ENCODE results near the gene UPF1. TPM values are rescaled to one million over a fixed set of nuclear protein-coding genes. Genes with fewer than 3 reads are reported as not detected.

UPF1 gene
- total and polyA plus RNA-seq, 11 donors, result 27.5 to 84.4 (median 38.3) TPM

DNA sequence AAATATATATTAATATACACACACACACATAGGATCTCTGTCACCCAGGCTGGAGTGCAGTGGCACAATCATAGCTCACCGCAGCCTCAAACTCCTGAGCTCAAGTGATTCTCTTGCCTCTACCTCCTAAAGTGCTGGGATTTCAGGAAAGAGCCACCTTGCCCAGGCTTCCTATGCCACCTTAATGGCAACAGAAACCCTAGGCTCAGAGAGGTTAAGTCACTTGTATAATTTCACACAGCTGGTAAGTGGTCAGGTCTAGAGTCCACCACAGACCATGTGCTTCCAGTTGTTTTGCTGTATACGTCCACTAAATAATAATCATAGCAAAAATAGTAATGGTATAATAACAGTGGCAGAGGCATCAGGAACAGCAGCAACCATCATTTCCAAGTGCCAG, 1.3 kb upstream of the UPF1 start:
- no peaks in the 10 kb centered on the region for H3K27me3 ChIP-seq
- H3K4me1 ChIP-seq, result peaks cover 4 to 32% (median 24%) of the 10 kb centered on the region in 12 donors
- H3K36me3 ChIP-seq, result peaks cover 0 to 14% (median 5%) of the 10 kb centered on the region in 9 donors
- H3K9me3 ChIP-seq, result peaks cover 0 to 23% (median 10%) of the 10 kb centered on the region in 12 donors
- DNase-seq, result no peak
- 85 to 91% (median 88%) methylated on average over 2 of the region's 2 CpGs for WGBS, 4 donors
- TF ChIP-seq, protein P1, sequence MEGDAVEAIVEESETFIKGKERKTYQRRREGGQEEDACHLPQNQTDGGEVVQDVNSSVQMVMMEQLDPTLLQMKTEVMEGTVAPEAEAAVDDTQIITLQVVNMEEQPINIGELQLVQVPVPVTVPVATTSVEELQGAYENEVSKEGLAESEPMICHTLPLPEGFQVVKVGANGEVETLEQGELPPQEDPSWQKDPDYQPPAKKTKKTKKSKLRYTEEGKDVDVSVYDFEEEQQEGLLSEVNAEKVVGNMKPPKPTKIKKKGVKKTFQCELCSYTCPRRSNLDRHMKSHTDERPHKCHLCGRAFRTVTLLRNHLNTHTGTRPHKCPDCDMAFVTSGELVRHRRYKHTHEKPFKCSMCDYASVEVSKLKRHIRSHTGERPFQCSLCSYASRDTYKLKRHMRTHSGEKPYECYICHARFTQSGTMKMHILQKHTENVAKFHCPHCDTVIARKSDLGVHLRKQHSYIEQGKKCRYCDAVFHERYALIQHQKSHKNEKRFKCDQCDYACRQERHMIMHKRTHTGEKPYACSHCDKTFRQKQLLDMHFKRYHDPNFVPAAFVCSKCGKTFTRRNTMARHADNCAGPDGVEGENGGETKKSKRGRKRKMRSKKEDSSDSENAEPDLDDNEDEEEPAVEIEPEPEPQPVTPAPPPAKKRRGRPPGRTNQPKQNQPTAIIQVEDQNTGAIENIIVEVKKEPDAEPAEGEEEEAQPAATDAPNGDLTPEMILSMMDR (IDR thresholded peaks at IDR 0.05), result no peak
- no peak for TF ChIP-seq POLR2A (IDR thresholded peaks at IDR 0.05)
- H3K27ac ChIP-seq, result no peak overlapping the region
- ATAC-seq, result no peak
- intact Hi-C loops (cut with DNase I), result loop anchor here in 4 of 10 donors (5.0 to 10.0 kb wide), 3 partner anchors 143 to 148 kb away; partner anchors contain the start of gene CRTC1 (in 3 of the 4)
- H3K4me3 ChIP-seq, result no peak overlapping the region

DNA sequence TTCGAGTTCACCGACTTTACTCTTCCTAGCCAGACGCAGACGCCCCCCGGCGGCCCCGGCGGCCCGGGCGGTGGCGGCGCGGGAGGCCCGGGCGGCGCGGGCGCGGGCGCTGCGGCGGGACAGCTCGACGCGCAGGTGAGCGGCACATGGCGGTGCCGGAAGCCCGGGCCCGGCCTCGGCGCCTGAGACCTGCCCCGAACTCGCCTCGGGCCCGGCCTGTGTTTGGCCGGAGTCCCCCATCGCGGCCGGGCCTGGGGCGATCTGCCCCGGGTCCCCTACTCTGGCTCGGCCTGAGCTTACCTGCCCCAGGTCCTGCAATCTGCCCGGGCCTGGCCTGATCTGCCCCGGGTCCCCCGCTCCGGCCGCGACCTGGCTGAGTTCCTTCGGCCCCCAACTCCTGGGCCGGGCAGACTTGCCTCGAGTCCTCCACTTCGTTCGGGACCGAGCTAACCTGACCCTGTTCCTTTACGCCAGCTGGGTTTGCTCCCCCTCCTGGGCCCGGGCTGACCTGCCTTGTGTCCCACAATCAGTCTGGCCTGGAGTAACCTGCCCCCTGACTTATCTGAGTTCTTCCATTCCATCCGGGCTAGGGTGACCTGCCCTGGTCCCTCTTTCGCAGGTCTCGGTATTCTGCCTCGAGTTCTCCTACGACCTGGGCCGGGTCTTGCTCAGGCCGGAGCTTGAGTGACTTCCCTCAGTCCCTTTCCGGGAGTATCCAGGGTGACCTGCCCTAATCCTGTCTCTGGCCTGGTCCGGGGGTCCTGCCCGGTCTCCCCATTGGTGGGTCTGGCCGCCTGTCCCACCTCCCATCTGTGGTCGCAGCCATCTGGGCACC, 764 bp downstream of the UPF1 start:
- peak overlapping the region; percentile 62 to 95 (median 86) for H3K27ac ChIP-seq
- intact Hi-C loops (cut with DNase I), result loop anchor here in 4 of 10 donors (5.0 to 10.0 kb wide), 3 partner anchors 145 to 150 kb away; partner anchors contain the start of gene CRTC1 (in 3 of the 4)
- WGBS, 4 donors, result 0 to 1% (median 0%) methylated on average over 14 to 69 of the region's 69 CpGs

DNA sequence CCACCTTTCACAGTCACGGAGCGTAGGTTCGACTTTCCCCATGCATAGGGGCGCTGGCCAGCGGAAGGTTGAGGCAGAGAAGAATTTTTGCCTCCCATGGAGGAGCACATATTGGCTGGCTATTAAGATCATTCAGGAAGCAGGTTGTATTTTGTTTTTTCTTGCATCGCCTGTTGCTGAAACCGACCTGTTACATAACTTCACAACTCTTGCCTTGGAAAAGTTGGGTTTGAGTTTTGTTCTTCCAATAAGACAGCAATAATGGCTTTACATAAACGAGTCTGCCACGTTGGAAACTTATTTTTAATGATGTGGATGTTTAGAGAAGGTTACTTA, 1.4 kb downstream of the UPF1 start:
- Histone ChIP-seq H3K4me3 (peak overlapping the region; percentile 71 to 97 (median 88)), H3K27me3 (no peaks in the 10 kb centered on the region), H3K36me3 (peaks cover 0 to 26% (median 8%) of the 10 kb centered on the region in 9 donors), H3K27ac (peak overlapping the region in 8 of 12 donors; percentile 16 to 95 (median 84)), H3K9me3 (no peaks in the 10 kb centered on the region), H3K4me1 (peaks cover 4 to 58% (median 36%) of the 10 kb centered on the region in 12 donors)
- TF ChIP-seq, protein P1 (IDR thresholded peaks at IDR 0.05), result no peak
- no peak for TF ChIP-seq POLR2A (IDR thresholded peaks at IDR 0.05)
- intact Hi-C loops (cut with DNase I), result loop anchor here in 4 of 10 donors (5.0 to 10.0 kb wide), 3 partner anchors 146 to 151 kb away; partner anchors contain the start of gene CRTC1 (in 3 of the 4)
- DNase-seq (no peak), ATAC-seq (peak in 1 of 4 donors; percentile 4)
- WGBS, 4 donors, result 3 to 6% (median 4%) methylated on average over 9 of the region's 9 CpGs

More for the DNA sequence above, 764 bp downstream of the UPF1 start:
- Histone ChIP-seq H3K9me3 (peaks cover 0 to 5% (median under 1%) of the 10 kb centered on the region in 12 donors), H3K27me3 (no peaks in the 10 kb centered on the region), H3K4me1 (peaks cover 4 to 52% (median 33%) of the 10 kb centered on the region in 12 donors), H3K4me3 (peak overlapping the region; percentile 71 to 97 (median 88)), H3K36me3 (peaks cover 0 to 20% (median 5%) of the 10 kb centered on the region in 9 donors)
- ATAC-seq (peak in 3 of 4 donors; percentile 42 to 56 (median 45)), DNase-seq (peak in 3 of 5 donors; percentile 33 to 68 (median 38))
- TF ChIP-seq, protein P1 (IDR thresholded peaks at IDR 0.05), result peak in 1 of 12 donors; percentile 14
- no peak for TF ChIP-seq POLR2A (IDR thresholded peaks at IDR 0.05)

Data from heart left ventricle (tissue), 16 donors.